ENCODE data around the gene TTC8. TPM values are rescaled to one million over a fixed set of nuclear protein-coding genes. Genes with fewer than 3 reads are reported as not detected.

Gene TTC8
- total and polyA plus RNA-seq, 2 donors (not counting 3 experiments of a cell fraction or from before 2014, with no cell fraction given), result 11.9 to 16.3 TPM

GRCh38 chr14:88808359-88808758, 16.1 kb upstream of the TTC8 start:
- Histone ChIP-seq H3K36me3 (ENCODE audit: control insufficient read depth in 2 of 2, extremely low read depth in 1 of 2, insufficient read depth in 2 of 2, low read length in 2 of 2) (no peaks in the 10 kb centered on the region), H3K9ac (replicated peaks; ENCODE audit: extremely low read depth, insufficient read depth, low read length) (no peak overlapping the region), H3K27me3 (ENCODE audit: control insufficient read depth in 2 of 2, insufficient read depth in 2 of 2, low read length in 2 of 2) (peaks cover 0 to 2% of the 10 kb centered on the region in 2 experiments), H3K4me3 (replicated peaks in 1 of 3; ENCODE audit: insufficient read depth in 1 of 3, low read depth in 1 of 3, low read length in 3 of 3) (no peak overlapping the region), H3K4me1 (ENCODE audit: control insufficient read depth, extremely low read depth, insufficient read depth, low read length) (no peaks in the 10 kb centered on the region), H3K9me1 (replicated peaks; ENCODE audit: control insufficient read depth, extremely low read depth, insufficient read depth, low read length) (no peaks in the 10 kb centered on the region), H3K27ac (ENCODE audit: insufficient read depth, low read depth, low read length) (no peak overlapping the region), H4K20me1 (replicated peaks; ENCODE audit: control insufficient read depth, extremely low read depth, insufficient read depth, low read length) (no peaks in the 10 kb centered on the region), H3K9me3 (replicated peaks; ENCODE audit: control insufficient read depth, insufficient read depth, low read length) (no peaks in the 10 kb centered on the region), H3K4me2 (ENCODE audit: insufficient read depth, low read length) (no peak overlapping the region), H2AFZ (ENCODE audit: low read depth, low read length) (no peak overlapping the region), H3K79me2 (ENCODE audit: control insufficient read depth, insufficient read depth, low read length) (no peaks in the 10 kb centered on the region)
- no peak for TF ChIP-seq JUN (IDR thresholded peaks at IDR 0.05; ENCODE audit: borderline replicate concordance, insufficient read depth, insufficient read length, low read depth)
- no peak for TF ChIP-seq GATA2 (IDR thresholded peaks at IDR 0.05; ENCODE audit: insufficient read depth, insufficient read length, low read depth, low read length)
- TF ChIP-seq EZH2 (IDR thresholded peaks at IDR 0.05; ENCODE audit: borderline replicate concordance, low read depth, low read length, severe bottlenecking), result no peak
- no peak for TF ChIP-seq POLR2AphosphoS5 (IDR thresholded peaks at IDR 0.05; ENCODE audit: insufficient read depth, low read depth, low read length)
- no peak for TF ChIP-seq POLR2A (IDR thresholded peaks at IDR 0.05; ENCODE audit: low read depth, low read length)
- no peak for TF ChIP-seq MAX (IDR thresholded peaks at IDR 0.05; ENCODE audit: insufficient read depth, insufficient read length)
- no peak for TF ChIP-seq FOS (IDR thresholded peaks at IDR 0.05; ENCODE audit: borderline replicate concordance, insufficient read depth, low read length)
- no peak for TF ChIP-seq CTCF (IDR thresholded peaks at IDR 0.05; ENCODE audit: extremely low read depth in 1 of 2, insufficient read depth in 1 of 2, low read depth in 1 of 2, low read length in 2 of 2)
- TF ChIP-seq MYC (IDR thresholded peaks at IDR 0.05; ENCODE audit: low read depth, low read length), result no peak
- dilution Hi-C loops (cut with MboI; ENCODE audit: extremely low pct_ligation_motif_present, low sequenced_read_pairs) (no loop called here), intact Hi-C loops (cut with micrococcal nuclease) (no loop called here)
- BruUV-seq (replicated peaks), result no TSS peak
- no peak for DNase-seq (ENCODE audit: low read depth, low spot score)
- POLR2A ChIA-PET, result no interaction called here
- no peak for FAIRE-seq
- CTCF ChIA-PET, result no interaction called here
